ENCODE measurements around the gene TENM4. TPM values are rescaled to one million over a fixed set of nuclear protein-coding genes. Genes with fewer than 3 reads are reported as not detected.

TENM4 gene
- total and polyA plus RNA-seq, 11 donors, result 0.08 to 6.4 (median 1.0) TPM

DNA sequence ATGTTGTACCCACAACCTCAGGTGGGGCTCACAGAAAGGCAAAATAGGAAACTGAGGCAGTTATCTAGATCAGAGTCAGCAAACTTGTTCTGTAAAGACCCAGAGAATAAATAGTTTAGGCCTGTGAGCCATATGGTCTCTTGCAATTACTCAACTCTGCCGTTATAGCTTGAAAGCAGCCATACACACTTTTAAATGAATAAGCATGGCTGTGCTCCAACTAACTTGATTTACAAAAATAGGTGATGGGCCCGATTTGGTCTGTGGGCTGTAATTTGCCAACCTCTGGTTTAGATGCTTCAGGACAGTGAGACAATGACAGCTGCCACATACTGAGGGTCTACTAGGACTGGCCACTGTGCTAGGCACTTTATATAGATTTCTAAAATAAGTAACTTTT is 667.3 kb downstream of the TENM4 start:
- no peaks in the 10 kb centered on the region for H3K9me3 ChIP-seq
- no peak overlapping the region for H3K4me3 ChIP-seq
- H3K27ac ChIP-seq, result no peak overlapping the region
- no peak for ATAC-seq
- DNase-seq, result no peak
- 82 to 89% (median 85%) methylated on average over 2 of the region's 2 CpGs for WGBS, 4 donors
- H3K36me3 ChIP-seq, result no peaks in the 10 kb centered on the region
- TF ChIP-seq, protein P1, sequence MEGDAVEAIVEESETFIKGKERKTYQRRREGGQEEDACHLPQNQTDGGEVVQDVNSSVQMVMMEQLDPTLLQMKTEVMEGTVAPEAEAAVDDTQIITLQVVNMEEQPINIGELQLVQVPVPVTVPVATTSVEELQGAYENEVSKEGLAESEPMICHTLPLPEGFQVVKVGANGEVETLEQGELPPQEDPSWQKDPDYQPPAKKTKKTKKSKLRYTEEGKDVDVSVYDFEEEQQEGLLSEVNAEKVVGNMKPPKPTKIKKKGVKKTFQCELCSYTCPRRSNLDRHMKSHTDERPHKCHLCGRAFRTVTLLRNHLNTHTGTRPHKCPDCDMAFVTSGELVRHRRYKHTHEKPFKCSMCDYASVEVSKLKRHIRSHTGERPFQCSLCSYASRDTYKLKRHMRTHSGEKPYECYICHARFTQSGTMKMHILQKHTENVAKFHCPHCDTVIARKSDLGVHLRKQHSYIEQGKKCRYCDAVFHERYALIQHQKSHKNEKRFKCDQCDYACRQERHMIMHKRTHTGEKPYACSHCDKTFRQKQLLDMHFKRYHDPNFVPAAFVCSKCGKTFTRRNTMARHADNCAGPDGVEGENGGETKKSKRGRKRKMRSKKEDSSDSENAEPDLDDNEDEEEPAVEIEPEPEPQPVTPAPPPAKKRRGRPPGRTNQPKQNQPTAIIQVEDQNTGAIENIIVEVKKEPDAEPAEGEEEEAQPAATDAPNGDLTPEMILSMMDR (IDR thresholded peaks at IDR 0.05), result no peak
- TF ChIP-seq POLR2A (IDR thresholded peaks at IDR 0.05), result no peak
- intact Hi-C loops (cut with DNase I), result no loop called here
- H3K27me3 ChIP-seq, result no peaks in the 10 kb centered on the region
- peaks cover 0 to 7% (median 0%) of the 10 kb centered on the region in 12 donors for H3K4me1 ChIP-seq

DNA sequence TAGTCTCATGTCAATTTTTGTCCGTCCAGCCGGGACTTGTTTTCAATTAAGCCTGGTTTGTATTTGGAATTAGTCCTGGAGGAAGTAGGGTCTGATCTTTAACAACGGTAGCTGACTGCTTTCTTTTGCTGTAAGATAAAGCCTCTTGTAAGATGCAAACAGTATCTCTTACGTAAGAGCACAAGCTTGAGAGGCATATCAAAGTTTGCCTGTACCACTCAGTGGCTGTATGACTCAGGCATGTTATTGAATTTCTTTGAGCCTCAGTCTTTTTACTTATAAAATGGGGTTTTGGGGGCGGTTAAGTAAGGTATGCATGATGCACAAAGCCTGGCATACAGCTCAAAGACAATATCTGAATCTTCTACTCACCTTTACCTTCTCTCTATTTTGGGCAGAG is 667.8 kb downstream of the TENM4 start:
- 67 to 73% (median 71%) methylated on average over 5 of the region's 5 CpGs for WGBS, 4 donors
- DNase-seq (no peak), ATAC-seq (no peak)
- no peak overlapping the region for H3K27ac ChIP-seq
- no peak for TF ChIP-seq POLR2A (IDR thresholded peaks at IDR 0.05)
- TF ChIP-seq, protein P1 (IDR thresholded peaks at IDR 0.05), result no peak
- intact Hi-C loops (cut with DNase I), result no loop called here
- H3K27me3 ChIP-seq, result no peaks in the 10 kb centered on the region
- H3K4me3 ChIP-seq, result no peak overlapping the region
- peaks cover 0 to 9% (median 0%) of the 10 kb centered on the region in 12 donors for H3K4me1 ChIP-seq
- no peaks in the 10 kb centered on the region for H3K36me3 ChIP-seq
- no peaks in the 10 kb centered on the region for H3K9me3 ChIP-seq

DNA sequence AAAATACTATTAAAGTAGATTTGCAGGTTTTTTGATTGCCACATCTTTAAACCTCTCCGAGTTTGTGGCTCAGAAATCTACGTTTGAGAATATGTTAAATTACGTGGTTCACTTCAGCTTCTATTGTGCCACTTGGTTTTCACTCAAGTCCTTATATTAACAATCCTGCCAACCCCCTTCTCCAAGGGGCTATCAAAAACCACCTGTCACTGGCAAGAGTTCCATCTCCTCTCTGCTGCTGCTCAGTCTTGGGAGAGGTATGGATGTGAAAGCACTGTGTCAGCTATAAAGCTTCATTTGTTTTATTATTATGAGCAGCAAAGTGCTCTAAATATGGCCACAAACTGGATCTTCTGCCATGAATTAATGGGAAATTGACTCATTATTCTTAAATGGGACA is 668.6 kb downstream of the TENM4 start:
- H3K27me3 ChIP-seq, result no peaks in the 10 kb centered on the region
- 93 to 97% (median 94%) methylated on average over 3 of the region's 3 CpGs for WGBS, 4 donors
- H3K36me3 ChIP-seq, result no peaks in the 10 kb centered on the region
- no peak for TF ChIP-seq POLR2A (IDR thresholded peaks at IDR 0.05)
- TF ChIP-seq, protein P1 (IDR thresholded peaks at IDR 0.05), result no peak
- DNase-seq, result no peak
- peaks cover 0 to 10% (median 0%) of the 10 kb centered on the region in 12 donors for H3K4me1 ChIP-seq
- no peak for ATAC-seq
- no peak overlapping the region for H3K27ac ChIP-seq
- no peak overlapping the region for H3K4me3 ChIP-seq
- no peaks in the 10 kb centered on the region for H3K9me3 ChIP-seq
- intact Hi-C loops (cut with DNase I), result no loop called here

DNA sequence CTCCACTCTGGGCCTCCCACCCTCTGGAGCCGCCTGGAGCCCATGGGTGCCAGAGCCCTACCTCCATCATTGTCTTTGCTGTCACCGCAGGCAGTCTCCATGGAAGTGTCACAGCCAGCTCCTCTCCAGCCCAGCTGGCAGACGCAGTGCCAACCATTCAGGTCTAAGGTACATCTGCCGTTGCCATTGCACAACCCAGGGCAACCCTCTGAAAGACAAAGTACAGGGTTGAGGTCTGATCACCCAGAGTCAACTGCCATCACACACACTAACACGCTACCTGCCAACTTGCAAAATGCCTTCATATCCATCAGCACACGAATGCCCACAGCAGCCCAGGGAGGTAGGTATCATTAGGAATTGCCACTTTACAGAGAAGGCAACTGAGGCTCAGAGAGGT is 669.9 kb downstream of the TENM4 start:
- no peak overlapping the region for H3K4me3 ChIP-seq
- H3K27me3 ChIP-seq, result no peaks in the 10 kb centered on the region
- intact Hi-C loops (cut with DNase I), result no loop called here
- H3K9me3 ChIP-seq, result no peaks in the 10 kb centered on the region
- TF ChIP-seq, protein P1 (IDR thresholded peaks at IDR 0.05), result no peak
- no peak for TF ChIP-seq POLR2A (IDR thresholded peaks at IDR 0.05)
- ATAC-seq (no peak), DNase-seq (no peak)
- 94 to 100% (median 96%) methylated on average over 6 of the region's 6 CpGs for WGBS, 4 donors
- H3K27ac ChIP-seq, result no peak overlapping the region
- no peaks in the 10 kb centered on the region for H3K36me3 ChIP-seq
- H3K4me1 ChIP-seq, result peaks cover 0 to 10% (median 0%) of the 10 kb centered on the region in 12 donors

All from heart left ventricle (tissue), 16 donors.